Neural cell (in vitro differentiated cells): ENCODE data around the gene DLK2.

Experiments
- POLR2AphosphoS5 ChIP-seq: IDR thresholded peaks from 2 replicates; pipeline ENCODE4 v1.6.1; 2012
- RAD21 ChIP-seq: fragments of 450-650 bp; conservative IDR thresholded peaks from 2 replicates; pipeline ENCODE4 v1.6.1; 2014; ENCODE audit warnings: antibody characterized with exemption, mild to moderate bottlenecking, moderate library complexity
- TF ChIP-seq, protein P1 (sequence below): fragments of 450-650 bp; IDR thresholded peaks from 2 replicates; pipeline ENCODE4 v1.5.1; 2014; ENCODE audit warnings: antibody characterized with exemption, mild to moderate bottlenecking, moderate library complexity; ENCODE audit not compliant: poor library complexity, severe bottlenecking

DNA sequence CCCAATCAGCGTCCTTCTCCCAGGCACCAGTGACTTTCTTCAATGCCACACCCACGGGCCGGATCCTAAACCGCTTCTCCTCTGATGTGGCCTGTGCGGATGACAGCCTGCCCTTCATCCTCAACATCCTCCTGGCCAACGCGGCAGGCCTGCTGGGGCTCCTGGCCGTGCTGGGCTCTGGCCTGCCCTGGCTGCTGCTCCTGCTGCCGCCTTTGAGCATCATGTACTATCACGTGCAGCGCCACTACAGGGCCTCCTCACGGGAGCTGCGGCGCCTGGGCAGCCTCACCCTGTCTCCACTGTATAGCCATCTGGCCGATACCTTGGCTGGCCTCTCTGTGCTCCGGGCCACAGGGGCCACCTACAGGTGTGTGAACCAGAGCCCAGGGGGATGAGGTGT lies 9.8 kb downstream of the DLK2 start:
- TF ChIP-seq, protein P1, sequence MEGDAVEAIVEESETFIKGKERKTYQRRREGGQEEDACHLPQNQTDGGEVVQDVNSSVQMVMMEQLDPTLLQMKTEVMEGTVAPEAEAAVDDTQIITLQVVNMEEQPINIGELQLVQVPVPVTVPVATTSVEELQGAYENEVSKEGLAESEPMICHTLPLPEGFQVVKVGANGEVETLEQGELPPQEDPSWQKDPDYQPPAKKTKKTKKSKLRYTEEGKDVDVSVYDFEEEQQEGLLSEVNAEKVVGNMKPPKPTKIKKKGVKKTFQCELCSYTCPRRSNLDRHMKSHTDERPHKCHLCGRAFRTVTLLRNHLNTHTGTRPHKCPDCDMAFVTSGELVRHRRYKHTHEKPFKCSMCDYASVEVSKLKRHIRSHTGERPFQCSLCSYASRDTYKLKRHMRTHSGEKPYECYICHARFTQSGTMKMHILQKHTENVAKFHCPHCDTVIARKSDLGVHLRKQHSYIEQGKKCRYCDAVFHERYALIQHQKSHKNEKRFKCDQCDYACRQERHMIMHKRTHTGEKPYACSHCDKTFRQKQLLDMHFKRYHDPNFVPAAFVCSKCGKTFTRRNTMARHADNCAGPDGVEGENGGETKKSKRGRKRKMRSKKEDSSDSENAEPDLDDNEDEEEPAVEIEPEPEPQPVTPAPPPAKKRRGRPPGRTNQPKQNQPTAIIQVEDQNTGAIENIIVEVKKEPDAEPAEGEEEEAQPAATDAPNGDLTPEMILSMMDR, result no peak
- no peak for TF ChIP-seq RAD21
- TF ChIP-seq POLR2AphosphoS5, result no peak
